HG03097 (cell line): ENCODE data around the gene IRGM.
A peak's percentile ranks its signal among the peaks of the same experiment; 100 is the strongest.
"Not testable (repeated sequence)": the region's sequence is repeated elsewhere in the genome, so short reads cannot be mapped to it uniquely, and the experiment has no call there.

Experiments
- ATAC-seq: cut with Tn5 transposase; IDR thresholded peaks from one replicate; pipeline ENCODE4 v1.9.1; 2021; ENCODE audit not compliant: unreplicated experiment, low FRiP score

Gene IRGM

GRCh38 chr5:150846308-150846653, at the start of gene IRGM:
Gene IRGM, plus strand, starts transcription at chr5:150846521. Its CDS starts 1,603 bp downstream, at chr5:150848124.
- not testable (repeated sequence) for ATAC-seq

GRCh38 chr5:150797384-150797783, 48.9 kb upstream of the IRGM start:
- ATAC-seq, result no peak

GRCh38 chr5:150801117-150801927, 45.0 kb upstream of the IRGM start:
- peak; percentile 49 for ATAC-seq

GRCh38 chr5:150804388-150804787, 41.9 kb upstream of the IRGM start:
- no peak for ATAC-seq

GRCh38 chr5:150809363-150809762, 37.0 kb upstream of the IRGM start:
- no peak for ATAC-seq

GRCh38 chr5:150815010-150815409, 31.3 kb upstream of the IRGM start:
- no peak for ATAC-seq

GRCh38 chr5:150816946-150817345, 29.4 kb upstream of the IRGM start:
- ATAC-seq, result no peak

- no peak for ATAC-seq
These were observed 16.6 kb upstream of the IRGM start for GRCh38 chr5:150829744-150830143.

- not testable (repeated sequence) for ATAC-seq
These were observed 14.5 kb upstream of the IRGM start for GRCh38 chr5:150831821-150832220.

GRCh38 chr5:150836064-150836463, 10.3 kb upstream of the IRGM start:
- ATAC-seq, result no peak

- no peak for ATAC-seq
These were observed 9.6 kb upstream of the IRGM start for GRCh38 chr5:150836703-150837102.

GRCh38 chr5:150845185-150845859, 999 bp upstream of the IRGM start:
- not testable (repeated sequence) for ATAC-seq

GRCh38 chr5:150846654-150847333, 473 bp downstream of the IRGM start:
- peak; percentile 89 for ATAC-seq

GRCh38 chr5:150847334-150847695, 994 bp downstream of the IRGM start:
- peak; percentile 20 for ATAC-seq

GRCh38 chr5:150848271-150848670, 1.9 kb downstream of the IRGM start:
- no peak for ATAC-seq

GRCh38 chr5:150851039-150851438, 4.7 kb downstream of the IRGM start:
- ATAC-seq, result no peak

- no peak for ATAC-seq
These were observed 7.2 kb downstream of the IRGM start for GRCh38 chr5:150853561-150853960.

- not testable (repeated sequence) for ATAC-seq
These were observed 10.4 kb downstream of the IRGM start for GRCh38 chr5:150856700-150857099.

- ATAC-seq, result no peak
These were observed 14.0 kb downstream of the IRGM start for GRCh38 chr5:150860246-150860821.

GRCh38 chr5:150862070-150862469, 15.7 kb downstream of the IRGM start:
- ATAC-seq, result no peak

GRCh38 chr5:150879358-150879757, 33.0 kb downstream of the IRGM start:
- ATAC-seq, result no peak
